Right lobe of liver (tissue), 6 donors: ENCODE measurements around the gene FHIT. TPM values are rescaled to one million over a fixed set of nuclear protein-coding genes. Genes with fewer than 3 reads are reported as not detected.

Experiments
- ATAC-seq, 4 donors: fragments of 200-7000 bp; cut with Tn5 transposase; one replicate each; pipeline ENCODE4 v1.9.1; 2020; ENCODE audit warnings: mild to moderate bottlenecking in 4 of 4, moderate library complexity in 4 of 4
- DNase-seq, 3 donors: peaks; one replicate each; pipeline ENCODE4 v3.0.0-alpha.2; 2020
- H3K27ac ChIP-seq, 3 donors: fragments of 200-600 bp; one replicate each; pipeline ENCODE4 v1.8.0; 2022
- H3K27me3 ChIP-seq, 2 donors: fragments of 200-600 bp; one replicate each; pipeline ENCODE4 v1.8.0; 2022
- H3K36me3 ChIP-seq, 4 donors: fragments of 200-600 bp; sonication (generic) in 1 of 4; one replicate each; pipeline versions ENCODE4 v1.5.1 to v1.8.0; 2017 to 2022; ENCODE audit warnings: control low read depth in 1 of 4
- H3K4me1 ChIP-seq, 4 donors: fragments of 200-600 bp; sonication (generic) in 1 of 4; one replicate each; pipeline versions ENCODE4 v1.5.1 to v1.8.0; 2017 to 2022; ENCODE audit warnings: control low read depth in 1 of 4
- H3K4me3 ChIP-seq, 3 donors: fragments of 200-600 bp; one replicate each; pipeline ENCODE4 v1.8.0; 2022
- H3K9me3 ChIP-seq, 4 donors: fragments of 200-600 bp; sonication (generic) in 1 of 4; one replicate each; pipeline versions ENCODE4 v1.5.1 to v1.8.0; 2017 to 2022; ENCODE audit warnings: control low read depth in 1 of 4
- POLR2A ChIP-seq: fragments of 450-650 bp; IDR thresholded peaks from one replicate; pipeline ENCODE4 v1.6.1; 2017; ENCODE audit warnings: antibody characterized with exemption, mild to moderate bottlenecking
- WGBS: methylation state at CpG from one replicate; pipeline ENCODE4 v1.1.6; 2018; ENCODE audit warnings: low coverage, low lambda C conversion rate; ENCODE audit not compliant: insufficient coverage; ENCODE audit errors: missing lambda C conversion rate; 5-methylcytosine and 5-hydroxymethylcytosine counted together
- intact Hi-C, 2 donors: fragments of 100-400 bp; cut with DNase I; formaldehyde crosslinking; loops; one replicate each; pipeline versions ENCODE4 v1.11.2 to v1.14.1; 2022
- total RNA-seq, 6 experiments: library from RNA; depleted of rRNA in 2 of 6; stranded (reverse); fragments of >200 nt in 2 of 6; fragmentation: NEBNext Ultra II Directional in 3 of 6; extraction: Animal tissue kit (Norgen Biotek cat#: 25700) in 3 of 6; gene quantifications; one replicate each; pipeline versions ENCODE4 v1.1.0 to v1.2.4, GENCODE V29; 2016 to 2023
- TF ChIP-seq, protein P1 (sequence below), 4 donors: fragments of 200-600 bp in 3 of 4; fragments of 450-650 bp in 1 of 4; IDR thresholded peaks; one replicate each; pipeline versions ENCODE4 v1.5.1 to v1.8.0; 2016 to 2022; ENCODE audit warnings: antibody characterized with exemption in 4 of 4, mild to moderate bottlenecking in 2 of 4
- donor health status: DM: no; HTN: yes; CAD: no.
- donor health status: DM: no; HTN: no; CAD: no.
- donor health status: DM: no; HTN: no; CAD: no.
- donor health status: DM: no; HTN: yes; CAD: no.
- donor health status: DM: no; HTN: yes; CAD: no.

FHIT gene
- total RNA-seq, 6 experiments from 2014 or later = 6.6 to 11.2 (median 8.0) TPM

DNA sequence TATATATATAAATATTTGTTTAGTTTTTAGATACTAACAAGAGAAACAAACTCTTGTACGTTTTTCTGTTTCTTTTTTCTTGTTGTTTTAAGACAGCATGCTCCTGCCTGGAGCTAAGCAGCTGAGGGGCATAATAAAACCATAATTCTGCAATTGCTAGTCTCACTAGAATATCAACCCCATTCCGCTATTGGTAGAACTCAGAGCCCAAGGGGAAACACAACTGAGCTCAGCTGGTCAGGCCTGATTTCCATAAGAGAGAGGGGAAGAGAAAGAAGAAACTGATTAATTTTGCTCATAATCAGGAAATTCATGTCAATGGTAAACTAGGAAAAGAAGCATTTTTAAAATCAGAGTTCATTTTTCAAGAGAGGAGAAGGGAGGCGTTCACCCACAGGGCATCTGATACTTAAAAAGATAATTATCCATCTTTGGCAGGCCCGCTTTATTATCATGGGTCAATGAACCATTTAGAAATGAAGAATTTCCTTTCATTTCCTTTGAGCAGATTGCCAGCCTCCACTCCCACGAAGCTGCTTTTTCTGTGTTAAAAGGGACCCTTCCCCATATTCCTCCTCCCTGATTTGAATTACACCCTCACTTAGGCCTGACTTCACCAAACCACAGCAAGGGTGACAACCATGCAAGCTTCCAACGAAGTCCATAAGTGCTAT lies 1236.1 kb downstream of the FHIT start:
- no peak overlapping the region for H3K4me3 ChIP-seq
- no peak for DNase-seq
- WGBS = 70% methylated on average over 6 of the region's 6 CpGs
- intact Hi-C loops = no loop called here
- H3K9me3 ChIP-seq = no peaks in the 10 kb centered on the region
- H3K36me3 ChIP-seq = no peaks in the 10 kb centered on the region
- no peak for TF ChIP-seq POLR2A
- TF ChIP-seq, protein P1, sequence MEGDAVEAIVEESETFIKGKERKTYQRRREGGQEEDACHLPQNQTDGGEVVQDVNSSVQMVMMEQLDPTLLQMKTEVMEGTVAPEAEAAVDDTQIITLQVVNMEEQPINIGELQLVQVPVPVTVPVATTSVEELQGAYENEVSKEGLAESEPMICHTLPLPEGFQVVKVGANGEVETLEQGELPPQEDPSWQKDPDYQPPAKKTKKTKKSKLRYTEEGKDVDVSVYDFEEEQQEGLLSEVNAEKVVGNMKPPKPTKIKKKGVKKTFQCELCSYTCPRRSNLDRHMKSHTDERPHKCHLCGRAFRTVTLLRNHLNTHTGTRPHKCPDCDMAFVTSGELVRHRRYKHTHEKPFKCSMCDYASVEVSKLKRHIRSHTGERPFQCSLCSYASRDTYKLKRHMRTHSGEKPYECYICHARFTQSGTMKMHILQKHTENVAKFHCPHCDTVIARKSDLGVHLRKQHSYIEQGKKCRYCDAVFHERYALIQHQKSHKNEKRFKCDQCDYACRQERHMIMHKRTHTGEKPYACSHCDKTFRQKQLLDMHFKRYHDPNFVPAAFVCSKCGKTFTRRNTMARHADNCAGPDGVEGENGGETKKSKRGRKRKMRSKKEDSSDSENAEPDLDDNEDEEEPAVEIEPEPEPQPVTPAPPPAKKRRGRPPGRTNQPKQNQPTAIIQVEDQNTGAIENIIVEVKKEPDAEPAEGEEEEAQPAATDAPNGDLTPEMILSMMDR (IDR thresholded peaks at IDR 0.05) = no peak
- ATAC-seq = no peak
- no peaks in the 10 kb centered on the region for H3K4me1 ChIP-seq
- no peaks in the 10 kb centered on the region for H3K27me3 ChIP-seq
- no peak overlapping the region for H3K27ac ChIP-seq

DNA sequence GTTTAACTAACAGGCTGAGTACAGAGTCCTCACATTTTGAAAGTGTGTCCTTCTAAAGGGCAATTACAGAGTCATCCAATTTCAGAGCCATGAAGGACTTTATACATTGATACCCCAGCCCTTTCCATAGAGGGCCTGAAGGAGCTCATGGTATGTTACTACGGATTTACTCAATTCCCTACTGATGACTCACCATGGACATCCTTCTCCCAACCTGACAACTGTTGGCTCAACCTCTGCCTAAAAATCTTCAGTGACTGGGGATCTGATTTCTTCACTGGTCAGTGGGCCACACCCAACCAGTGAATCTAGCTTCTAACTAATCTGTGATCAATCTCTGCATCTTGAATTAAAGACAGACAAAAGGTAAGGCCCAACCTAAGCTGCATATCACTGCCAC lies 1238.0 kb downstream of the FHIT start:
- 100% methylated on average over 1 of the region's 1 CpG for WGBS
- H3K9me3 ChIP-seq = no peaks in the 10 kb centered on the region
- ATAC-seq = no peak

DNA sequence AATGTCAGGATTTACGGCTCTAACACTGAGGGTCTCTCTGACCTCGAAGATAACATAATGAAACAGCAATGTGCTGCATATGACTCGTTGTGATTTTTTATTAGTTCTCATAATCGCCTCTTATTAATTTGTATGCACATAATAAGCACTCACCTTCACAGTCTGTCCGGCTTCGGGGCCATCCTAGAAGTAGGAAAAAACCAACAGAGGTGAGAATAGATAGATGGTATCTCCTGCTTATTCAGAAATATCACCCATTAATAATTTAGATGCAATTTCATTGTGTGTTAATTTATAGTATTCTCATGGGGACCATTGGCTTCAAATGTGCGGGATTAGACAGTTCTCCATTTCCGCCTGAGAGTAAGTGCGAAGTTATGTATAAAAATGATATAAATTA lies 1240.0 kb downstream of the FHIT start:
- DNase-seq (no peak), ATAC-seq (no peak)
- intact Hi-C loops = no loop called here
- no peaks in the 10 kb centered on the region for H3K4me1 ChIP-seq
- H3K36me3 ChIP-seq = no peaks in the 10 kb centered on the region
- H3K27ac ChIP-seq = no peak overlapping the region
- no peak overlapping the region for H3K4me3 ChIP-seq
- TF ChIP-seq, protein P1 (IDR thresholded peaks at IDR 0.05) = no peak
- no peak for TF ChIP-seq POLR2A
- 80% methylated on average over 9 of the region's 9 CpGs for WGBS
- H3K27me3 ChIP-seq = no peaks in the 10 kb centered on the region
- no peaks in the 10 kb centered on the region for H3K9me3 ChIP-seq

More for the DNA sequence above, 1238.0 kb downstream of the FHIT start:
- TF ChIP-seq POLR2A = no peak
- TF ChIP-seq, protein P1 (IDR thresholded peaks at IDR 0.05) = no peak
- Histone ChIP-seq H3K4me3 (no peak overlapping the region), H3K4me1 (no peaks in the 10 kb centered on the region), H3K36me3 (no peaks in the 10 kb centered on the region), H3K27ac (no peak overlapping the region), H3K27me3 (no peaks in the 10 kb centered on the region)
- intact Hi-C loops = no loop called here
- no peak for DNase-seq

DNA sequence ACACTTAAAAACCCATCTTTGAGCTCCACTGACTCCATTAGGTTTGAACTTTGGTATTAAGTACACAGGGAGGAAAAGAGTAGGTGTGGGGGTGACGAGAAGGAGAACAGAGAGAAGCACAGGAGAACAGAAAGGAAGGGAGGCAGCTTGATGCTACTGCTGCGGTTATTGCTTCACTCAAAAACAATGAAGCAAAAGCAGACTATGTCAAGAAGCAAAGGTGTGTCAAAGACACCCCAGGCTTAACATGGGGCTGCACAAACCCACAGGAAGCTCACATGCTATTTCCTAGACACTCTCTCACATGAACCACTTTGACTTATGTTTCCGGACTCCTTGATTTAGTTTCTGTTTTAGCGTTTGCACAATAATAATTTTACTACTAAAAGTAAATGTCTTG lies 1240.5 kb downstream of the FHIT start:
- Histone ChIP-seq H3K36me3 (no peaks in the 10 kb centered on the region), H3K9me3 (no peaks in the 10 kb centered on the region), H3K4me1 (no peaks in the 10 kb centered on the region), H3K4me3 (no peak overlapping the region), H3K27me3 (no peaks in the 10 kb centered on the region), H3K27ac (no peak overlapping the region)
- ATAC-seq (peak; percentile 25 to 66 (median 54)), DNase-seq (no peak)
- intact Hi-C loops = no loop called here
- TF ChIP-seq, protein P1 (IDR thresholded peaks at IDR 0.05) = no peak
- WGBS = 55% methylated on average over 4 of the region's 4 CpGs
